Gastroesophageal sphincter (tissue), 3 donors: ENCODE results near the gene JMJD4.

Experiments used
- CTCF ChIP-seq, 4 experiments: fragments of 200-600 bp in 2 of 4; fragments of 450-650 bp in 2 of 4; sonication (generic) in 1 of 4; IDR thresholded peaks; one replicate each; pipeline ENCODE4 v1.5.1; 2017 to 2019; ENCODE audit warnings: antibody characterized with exemption in 4 of 4, mild to moderate bottlenecking in 2 of 4, moderate library complexity in 2 of 4
- EP300 ChIP-seq: sonication (generic); formaldehyde crosslinking; IDR thresholded peaks from one replicate; pipeline ENCODE4 v1.6.1; 2017; ENCODE audit warnings: antibody characterized with exemption, mild to moderate bottlenecking
- POLR2A ChIP-seq, 2 donors: fragments of 450-650 bp; IDR thresholded peaks; one replicate each; pipeline ENCODE4 v1.6.1; 2017; ENCODE audit warnings: antibody characterized with exemption in 2 of 2, mild to moderate bottlenecking in 2 of 2, moderate library complexity in 1 of 2

- no peak for TF ChIP-seq CTCF (IDR thresholded peaks at IDR 0.05)
- TF ChIP-seq EP300, result no peak
- no peak for TF ChIP-seq POLR2A (IDR thresholded peaks at IDR 0.05)
Observed at GRCh38 chr1:227778401-227778947, 43.4 kb upstream of the JMJD4 start.
